Nephron progenitor cell (in vitro differentiated cells): ENCODE results near the gene VIPR1.
A peak's percentile ranks its signal among the peaks of the same experiment; 100 is the strongest.

Source experiments
- DNase-seq: peaks from one replicate; pipeline ENCODE4 v3.0.0; 2021
- H3K27ac Mint-ChIP-seq: 2 replicates; pipeline ENCODE4 v1.8.0; 2021; ENCODE audit warnings: mild to moderate bottlenecking, moderate library complexity, mixed read lengths
- H3K27me3 Mint-ChIP-seq: 2 replicates; pipeline ENCODE4 v1.8.0; 2021; ENCODE audit warnings: mild to moderate bottlenecking, low read depth, mixed read lengths; ENCODE audit not compliant: poor library complexity
- H3K36me3 Mint-ChIP-seq: 2 replicates; pipeline ENCODE4 v1.8.0; 2021; ENCODE audit warnings: low read depth, mixed read lengths
- H3K4me1 Mint-ChIP-seq: 2 replicates; pipeline ENCODE4 v1.8.0; 2021; ENCODE audit warnings: mixed read lengths
- H3K4me3 Mint-ChIP-seq: 2 replicates; pipeline ENCODE4 v1.8.0; 2021; ENCODE audit warnings: mild to moderate bottlenecking, moderate library complexity, mixed read lengths
- H3K9me3 Mint-ChIP-seq: 2 replicates; pipeline ENCODE4 v1.8.0; 2021; ENCODE audit warnings: mild to moderate bottlenecking, moderate library complexity, mixed read lengths
- CTCF ChIP-seq: fragments of 200-600 bp; sonication (generic); IDR thresholded peaks from 2 replicates; pipeline ENCODE4 v1.5.0; 2021; ENCODE audit warnings: antibody characterized with exemption

The VIPR1 gene

GRCh38 chr3:42468111-42468510, 34.3 kb upstream of the VIPR1 start:
- Mint-ChIP-seq H3K9me3 (no peaks in the 10 kb centered on the region), H3K27me3 (peaks cover 3% of the 10 kb centered on the region), H3K36me3 (no peaks in the 10 kb centered on the region), H3K4me1 (peaks cover under 1% of the 10 kb centered on the region), H3K27ac (no peak overlapping the region), H3K4me3 (no peak overlapping the region)
- no peak for TF ChIP-seq CTCF
- DNase-seq: no peak

GRCh38 chr3:42472555-42472954, 29.9 kb upstream of the VIPR1 start:
- no peak for DNase-seq
- peaks cover 6% of the 10 kb centered on the region for H3K4me1 Mint-ChIP-seq
- no peak overlapping the region for H3K27ac Mint-ChIP-seq
- no peak overlapping the region for H3K4me3 Mint-ChIP-seq
- no peaks in the 10 kb centered on the region for H3K36me3 Mint-ChIP-seq
- no peak for TF ChIP-seq CTCF
- H3K9me3 Mint-ChIP-seq: no peaks in the 10 kb centered on the region
- peaks cover 13% of the 10 kb centered on the region for H3K27me3 Mint-ChIP-seq

GRCh38 chr3:42473083-42473932, 29.1 kb upstream of the VIPR1 start:
- Mint-ChIP-seq H3K27me3 (peaks cover 19% of the 10 kb centered on the region), H3K27ac (no peak overlapping the region), H3K9me3 (no peaks in the 10 kb centered on the region), H3K36me3 (no peaks in the 10 kb centered on the region), H3K4me3 (no peak overlapping the region), H3K4me1 (peaks cover 6% of the 10 kb centered on the region)
- TF ChIP-seq CTCF: no peak
- DNase-seq: no peak

- Mint-ChIP-seq H3K27ac (peak overlapping the region; percentile 58), H3K9me3 (peaks cover 16% of the 10 kb centered on the region), H3K27me3 (peaks cover 22% of the 10 kb centered on the region), H3K4me3 (no peak overlapping the region), H3K4me1 (peaks cover 6% of the 10 kb centered on the region), H3K36me3 (no peaks in the 10 kb centered on the region)
- DNase-seq: no peak
- no peak for TF ChIP-seq CTCF
Observed at GRCh38 chr3:42476225-42477125, 26.0 kb upstream of the VIPR1 start.

- Mint-ChIP-seq H3K9me3 (peaks cover 26% of the 10 kb centered on the region), H3K4me1 (peaks cover 6% of the 10 kb centered on the region)
Observed at GRCh38 chr3:42477696-42478095, 24.7 kb upstream of the VIPR1 start.

More at GRCh38 chr3:42477696-42478095, 24.7 kb upstream of the VIPR1 start:
- no peak for DNase-seq
- H3K4me3 Mint-ChIP-seq: no peak overlapping the region
- TF ChIP-seq CTCF: no peak
- no peak overlapping the region for H3K27ac Mint-ChIP-seq
- no peaks in the 10 kb centered on the region for H3K36me3 Mint-ChIP-seq
- H3K27me3 Mint-ChIP-seq: peaks cover 24% of the 10 kb centered on the region
